AG10803 (cell line): ENCODE measurements around the gene FER.
A peak's percentile ranks its signal among the peaks of the same experiment; 100 is the strongest.
"Not testable (repeated sequence)": the region's sequence is repeated elsewhere in the genome, so short reads cannot be mapped to it uniquely, and the experiment has no call there.

Experiments used
- DNase-seq: peaks from one replicate; pipeline ENCODE4 v3.0.0; 2010; ENCODE audit warnings: low read depth
- H3K4me3 ChIP-seq: 2 replicates; pipeline ENCODE4 v1.5.1; 2011; ENCODE audit warnings: mild to moderate bottlenecking, low read length, control low read depth
- CTCF ChIP-seq: conservative IDR thresholded peaks from 2 replicates; pipeline ENCODE4 v1.5.1; 2011; ENCODE audit warnings: mild to moderate bottlenecking, low read length, control low read depth, inconsistent platforms

Gene FER

DNA sequence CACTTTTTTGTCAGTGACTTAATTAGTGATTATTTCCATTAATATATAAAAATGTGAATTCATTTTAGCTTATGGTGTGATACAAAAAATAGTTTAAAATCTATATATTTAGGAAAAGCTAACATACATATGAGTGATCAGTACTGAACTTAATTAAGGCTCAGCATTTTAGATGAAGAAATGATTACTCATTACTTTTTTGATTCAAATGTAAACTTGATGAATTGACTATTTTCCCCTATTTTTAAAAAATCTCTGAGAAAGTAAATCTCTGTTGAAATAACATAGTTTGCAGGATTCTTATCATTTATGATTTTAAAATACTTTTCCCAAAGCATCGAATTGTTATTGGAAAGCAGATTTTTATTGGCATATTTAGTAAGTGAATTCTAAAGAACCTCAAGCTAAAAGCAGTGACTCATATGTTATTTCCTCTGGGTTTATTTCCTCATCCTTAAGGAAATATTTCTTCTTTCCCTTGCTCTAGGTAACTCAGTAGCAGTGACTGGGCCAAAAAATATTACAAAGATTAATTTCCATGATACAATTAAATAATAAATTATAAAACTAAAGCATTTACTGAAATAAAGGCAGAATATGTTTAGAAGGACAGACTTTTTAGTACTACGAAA, 290.6 kb downstream of the FER start:
- no peak for TF ChIP-seq CTCF
- DNase-seq = peak; percentile 16
- H3K4me3 ChIP-seq = no peak overlapping the region

DNA sequence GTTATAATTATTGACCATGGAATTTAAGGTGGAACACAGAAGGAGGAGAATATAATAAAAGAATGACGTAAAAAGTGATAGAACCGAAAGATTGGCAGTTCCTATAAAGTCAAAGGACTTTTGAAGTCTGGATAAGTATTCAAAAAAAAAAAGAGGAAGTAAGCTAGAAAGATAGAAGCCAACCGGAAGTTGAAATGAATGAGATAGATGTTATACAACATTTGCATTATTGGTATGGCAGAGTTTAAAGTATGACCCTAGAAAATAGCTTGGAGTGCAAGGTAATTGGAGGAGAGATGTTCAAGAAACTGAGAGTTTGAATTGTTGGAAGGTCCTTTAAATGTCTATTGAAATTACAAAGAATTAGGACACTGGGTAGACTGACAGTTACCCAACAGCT, 293.6 kb downstream of the FER start:
- no peak overlapping the region for H3K4me3 ChIP-seq
- DNase-seq = no peak
- TF ChIP-seq CTCF = no peak

GRCh38 chr5:109045710-109046109, 298.0 kb downstream of the FER start:
- DNase-seq = no peak
- H3K4me3 ChIP-seq = no peak overlapping the region
- TF ChIP-seq CTCF = no peak

GRCh38 chr5:109049565-109049964, 301.9 kb downstream of the FER start:
- no peak overlapping the region for H3K4me3 ChIP-seq
- no peak for TF ChIP-seq CTCF
- DNase-seq = no peak

DNA sequence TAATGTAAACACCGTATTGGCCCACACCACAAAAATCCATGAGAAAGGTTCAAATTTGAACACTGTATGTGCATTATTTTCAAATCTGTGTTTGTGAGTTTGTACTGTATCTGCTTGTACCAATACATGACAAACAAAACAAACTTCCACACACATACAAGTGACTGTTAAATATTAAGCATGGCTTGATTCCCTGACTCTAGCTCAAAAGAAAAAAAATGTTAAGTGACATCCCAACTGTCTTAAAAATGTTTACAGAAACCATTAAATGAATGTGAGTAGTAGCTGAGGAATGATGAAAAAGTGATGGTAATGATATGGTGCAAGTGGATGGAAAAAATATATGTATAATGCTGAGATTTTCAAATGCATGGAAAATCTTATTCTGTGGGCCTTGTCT, 302.6 kb downstream of the FER start:
- DNase-seq = peak; percentile 12

GRCh38 chr5:109052216-109052615, 304.5 kb downstream of the FER start:
- DNase-seq, H3K4me3 ChIP-seq: not testable (repeated sequence)

More for the DNA sequence above, 302.6 kb downstream of the FER start:
- not testable (repeated sequence) for H3K4me3 ChIP-seq

DNA sequence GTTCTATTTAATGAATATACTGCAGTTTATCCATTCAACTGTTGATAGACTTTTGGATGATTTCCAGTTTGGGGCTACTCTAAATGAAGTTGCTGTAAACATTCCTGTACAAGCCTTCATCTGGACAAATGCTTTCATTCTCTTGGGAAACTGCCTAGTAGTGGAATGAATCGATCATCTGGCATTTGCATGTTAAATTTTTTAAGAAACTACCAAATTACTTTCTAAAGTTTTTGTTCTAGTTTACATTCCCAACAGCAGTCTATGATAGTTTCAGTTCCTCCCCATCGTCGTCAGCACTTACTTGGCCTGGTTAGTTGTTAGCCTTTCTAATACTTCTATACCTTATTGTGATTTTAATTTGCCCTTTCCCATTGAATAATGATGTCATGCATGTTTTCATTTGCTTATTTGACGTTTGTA, 306.3 kb downstream of the FER start:
- peak; percentile 87 for DNase-seq
- TF ChIP-seq CTCF = no peak
- H3K4me3 ChIP-seq = no peak overlapping the region

DNA sequence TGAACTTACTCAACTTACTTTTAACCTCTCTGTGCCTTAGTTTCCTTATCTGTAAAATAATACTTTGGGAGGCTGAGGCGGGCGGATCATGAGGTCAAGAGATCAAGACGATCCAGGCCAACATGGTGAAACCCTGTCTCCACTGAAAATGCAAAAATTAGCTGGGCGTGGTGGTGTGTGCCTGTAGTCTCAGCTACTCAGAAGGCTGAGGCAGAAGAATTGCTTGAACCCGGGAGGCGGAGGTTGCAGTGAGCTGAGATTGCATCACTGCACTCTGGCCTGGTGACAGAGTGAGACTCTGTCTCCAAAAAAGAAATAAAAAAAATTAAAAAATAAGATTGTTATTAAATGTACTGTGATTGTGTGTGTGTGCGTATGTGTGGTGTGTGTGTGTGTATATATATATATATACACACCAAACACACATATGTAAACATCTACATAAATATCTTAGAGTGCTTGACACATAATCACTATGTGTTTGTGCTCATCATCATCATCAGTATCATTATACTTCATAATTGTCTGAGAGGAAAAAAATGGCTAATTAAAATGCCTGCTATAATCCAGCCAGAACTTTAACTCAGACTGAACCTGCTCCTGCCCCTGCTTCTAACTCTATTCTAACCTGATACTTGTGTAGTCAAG, 312.8 kb downstream of the FER start:
- no peak for DNase-seq
- H3K4me3 ChIP-seq = no peak overlapping the region
- TF ChIP-seq CTCF = no peak
